CMK (cell line): Measurements from ENCODE around the gene EN2.

Experiments
- DNase-seq: peaks from one replicate; pipeline ENCODE4 v3.0.0-alpha.2; 2010; ENCODE audit warnings: low read depth

Gene EN2

GRCh38 chr7:155508376-155509358 is 50.7 kb downstream of the EN2 start:
- DNase-seq, result no peak

DNA sequence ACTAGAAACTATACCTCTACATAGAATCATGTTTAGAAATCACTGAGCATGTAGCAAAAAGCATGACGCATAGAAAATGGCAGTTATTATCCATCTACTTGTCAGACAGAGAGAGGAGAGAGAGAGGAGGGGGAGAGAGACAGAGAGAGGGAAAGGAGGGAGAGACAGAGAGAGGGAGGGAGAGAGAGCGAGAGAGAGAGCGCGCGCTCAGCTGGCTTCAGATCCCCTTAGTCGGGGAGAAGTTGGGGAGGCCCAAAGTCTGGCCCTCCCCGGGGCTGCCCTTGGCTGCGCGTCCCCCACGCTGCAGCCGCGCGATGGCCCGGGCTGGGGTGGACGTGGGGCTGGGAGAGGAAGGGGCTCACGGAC is 51.4 kb downstream of the EN2 start:
- DNase-seq, result no peak

GRCh38 chr7:155509725-155510551 is 52.0 kb downstream of the EN2 start:
- DNase-seq, result no peak

GRCh38 chr7:155510975-155511701 is 53.2 kb downstream of the EN2 start:
- DNase-seq, result no peak

DNA sequence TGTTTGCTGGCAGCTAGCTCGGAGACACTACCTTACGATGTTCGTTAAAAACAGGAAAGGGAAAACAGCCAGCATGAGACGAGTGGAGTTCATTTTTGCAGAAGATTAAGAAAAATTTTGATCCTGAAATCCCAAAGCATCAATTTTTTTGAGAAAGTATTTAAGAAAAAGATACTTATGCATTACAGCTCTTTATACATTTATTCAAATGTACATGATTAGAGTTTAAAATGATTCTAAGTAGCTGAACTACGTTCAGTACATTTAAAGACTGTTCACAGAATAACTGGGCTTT is 53.7 kb downstream of the EN2 start:
- DNase-seq, result no peak

DNA sequence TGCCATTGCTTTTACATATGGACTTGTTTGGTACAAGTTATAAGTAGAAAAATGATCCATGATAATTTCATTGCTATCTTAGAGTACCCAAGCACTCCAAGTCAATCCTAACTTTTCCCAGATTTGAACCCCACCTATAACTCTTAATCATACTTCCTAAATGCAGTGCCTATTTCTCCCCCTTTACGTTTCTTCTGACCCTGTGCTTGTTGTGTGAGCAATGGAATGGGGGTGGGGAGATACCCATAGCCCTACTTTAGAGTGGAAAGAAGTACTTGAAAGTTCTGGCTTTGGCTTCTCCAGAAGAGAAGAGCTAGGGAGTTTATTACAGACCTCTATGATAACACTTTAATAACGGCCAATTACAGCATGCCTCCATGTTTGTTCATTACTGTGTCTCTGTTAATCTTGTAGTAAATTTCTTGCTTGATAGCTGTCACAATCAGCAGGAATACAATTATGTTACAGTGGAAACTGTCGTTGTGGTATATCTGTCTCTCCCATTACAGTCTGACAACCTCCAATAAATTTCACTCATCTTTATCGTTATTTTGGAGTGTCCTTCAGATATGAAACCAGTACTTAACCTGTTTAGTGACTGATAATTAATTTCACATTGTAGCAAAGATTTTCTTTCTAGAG is 54.4 kb downstream of the EN2 start:
- no peak for DNase-seq

GRCh38 chr7:155513543-155514285 is 55.8 kb downstream of the EN2 start:
- DNase-seq, result no peak

- DNase-seq, result no peak
Observed at GRCh38 chr7:155514296-155514695, 56.4 kb downstream of the EN2 start.
